Stimulated activated naive B cell treated with anti-CD40 and anti-IgM and Interleukin-4, amounts not matched to agents 10 μg/mL and 1 μg/mL and 100 μg/mL, for 72 hours (primary cell): Measurements from ENCODE around the gene FHIT.

Experiments used
- ATAC-seq, 2 donors: fragments of 150-1000 bp; cut with Tn5 transposase; replicated peaks; 2 replicates each; pipeline ENCODE4 v1.10.0; 2021; ENCODE audit warnings: moderate library complexity in 1 of 2
- DNase-seq: peaks from one replicate; pipeline ENCODE4 v3.0.0; 2021
- H3K27ac Mint-ChIP-seq: one replicate; pipeline ENCODE4 v1.8.0; 2022; ENCODE audit warnings: mild to moderate bottlenecking, mixed read lengths
- H3K27me3 Mint-ChIP-seq, 2 donors: one replicate each; pipeline ENCODE4 v1.8.0; 2022; ENCODE audit warnings: mixed read lengths in 2 of 2
- H3K36me3 Mint-ChIP-seq, 2 donors: one replicate each; pipeline ENCODE4 v1.8.0; 2022; ENCODE audit warnings: mixed read lengths in 2 of 2, mild to moderate bottlenecking in 1 of 2
- H3K4me1 Mint-ChIP-seq, 2 donors: one replicate each; pipeline ENCODE4 v1.8.0; 2022; ENCODE audit warnings: mixed read lengths in 2 of 2, mild to moderate bottlenecking in 1 of 2
- H3K4me3 Mint-ChIP-seq, 2 donors: one replicate each; pipeline ENCODE4 v1.8.0; 2022; ENCODE audit warnings: mild to moderate bottlenecking in 2 of 2, mixed read lengths in 2 of 2, moderate library complexity in 1 of 2
- H3K9me3 Mint-ChIP-seq, 2 donors: one replicate each; pipeline ENCODE4 v1.8.0; 2022; ENCODE audit warnings: mixed read lengths in 2 of 2, mild to moderate bottlenecking in 1 of 2

FHIT gene

DNA sequence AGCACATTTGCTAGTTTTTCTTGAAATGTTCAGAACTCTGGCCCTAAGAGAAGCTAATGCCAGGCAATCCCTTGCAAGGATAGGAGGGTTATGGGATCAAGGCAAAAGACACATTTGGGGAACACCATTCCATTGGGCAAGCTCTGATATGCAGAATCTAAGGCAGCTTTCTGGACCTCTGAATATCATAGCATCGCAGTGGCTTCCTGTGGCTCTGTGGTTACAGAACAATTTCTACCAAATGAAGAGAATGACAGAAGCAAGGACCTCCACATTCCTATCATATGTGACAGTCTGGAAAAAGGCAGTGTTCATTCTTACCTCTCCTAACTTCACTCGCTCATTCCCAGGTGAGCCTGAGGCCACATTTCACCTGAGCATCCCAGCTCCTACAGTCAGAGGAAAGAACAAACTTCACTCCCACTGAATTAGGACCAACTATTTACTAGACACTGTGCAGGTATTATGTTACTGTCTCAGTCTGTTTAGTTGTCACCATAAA is 1365.3 kb downstream of the FHIT start:
- no peak for DNase-seq
- Mint-ChIP-seq H3K27ac (no peak overlapping the region), H3K9me3 (no peaks in the 10 kb centered on the region), H3K36me3 (no peaks in the 10 kb centered on the region), H3K4me1 (peaks cover 3 to 7% of the 10 kb centered on the region in 2 donors), H3K27me3 (no peaks in the 10 kb centered on the region), H3K4me3 (no peak overlapping the region)
- no peak for ATAC-seq

DNA sequence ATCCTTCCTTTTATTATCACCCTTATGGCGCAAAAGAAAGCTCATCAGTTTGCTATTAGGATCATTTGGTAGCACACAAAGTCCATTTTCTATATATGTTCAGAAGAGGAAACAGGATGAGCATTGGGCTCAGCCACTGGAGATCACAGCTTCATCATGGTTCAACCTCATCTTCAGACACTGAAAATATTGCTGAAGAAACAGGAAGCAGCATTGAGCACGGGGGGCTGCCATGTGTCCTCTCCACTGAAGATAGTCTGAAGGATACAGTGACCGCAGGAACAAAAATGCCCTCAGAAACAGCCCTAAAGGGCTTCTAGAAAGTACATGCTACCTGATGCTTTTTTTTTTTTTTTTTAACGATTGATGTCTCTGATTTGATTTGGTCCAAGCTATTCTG is 1366.2 kb downstream of the FHIT start:
- no peaks in the 10 kb centered on the region for H3K27me3 Mint-ChIP-seq
- ATAC-seq = no peak
- no peak overlapping the region for H3K27ac Mint-ChIP-seq
- H3K4me1 Mint-ChIP-seq = peaks cover 3 to 7% of the 10 kb centered on the region in 2 donors
- H3K4me3 Mint-ChIP-seq = no peak overlapping the region
- no peaks in the 10 kb centered on the region for H3K9me3 Mint-ChIP-seq
- no peak for DNase-seq
- H3K36me3 Mint-ChIP-seq = no peaks in the 10 kb centered on the region

DNA sequence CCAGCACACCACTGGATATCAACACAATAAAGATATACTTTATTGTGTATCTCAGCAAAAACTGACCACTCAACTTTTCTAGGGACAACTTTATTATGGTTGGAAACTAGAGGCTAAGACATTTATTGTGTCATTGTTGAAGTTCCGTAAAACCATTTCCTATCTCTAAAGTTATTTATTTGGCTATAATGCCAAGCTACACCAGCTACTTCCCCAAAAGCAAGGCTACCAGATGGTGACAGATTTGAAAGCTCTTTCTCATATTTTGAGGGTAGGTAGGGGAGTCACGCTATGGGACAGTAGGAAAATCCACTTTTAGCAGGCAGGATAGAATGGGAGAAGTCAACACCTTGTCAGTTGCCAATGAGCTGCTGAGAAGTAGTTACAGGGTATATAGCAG is 1366.8 kb downstream of the FHIT start:
- peak in 1 of 2 donors; percentile 16 for ATAC-seq
- no peak overlapping the region for H3K27ac Mint-ChIP-seq
- no peaks in the 10 kb centered on the region for H3K36me3 Mint-ChIP-seq
- no peaks in the 10 kb centered on the region for H3K9me3 Mint-ChIP-seq
- no peak overlapping the region for H3K4me3 Mint-ChIP-seq
- H3K4me1 Mint-ChIP-seq = peaks cover 3 to 7% of the 10 kb centered on the region in 2 donors
- H3K27me3 Mint-ChIP-seq = no peaks in the 10 kb centered on the region
- no peak for DNase-seq

DNA sequence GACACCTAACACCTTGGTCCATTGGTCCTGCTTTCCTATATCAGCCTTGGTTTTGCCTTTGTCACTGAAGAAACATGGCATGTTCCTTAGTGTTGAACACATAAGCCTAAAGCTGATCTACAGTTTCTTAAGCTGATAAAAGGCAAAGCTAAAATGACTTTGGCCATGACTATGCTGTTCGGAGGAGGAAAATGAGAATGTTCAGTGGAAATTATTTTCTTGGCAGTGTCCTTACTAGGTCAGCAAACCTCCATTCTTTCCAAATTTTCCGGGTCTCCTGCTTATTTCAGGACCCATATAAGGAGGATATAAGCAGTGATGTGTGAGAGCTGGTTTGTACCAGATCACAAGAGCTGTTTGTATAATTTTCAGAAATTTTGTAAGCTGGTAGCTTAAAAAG is 1368.5 kb downstream of the FHIT start:
- peaks cover 3 to 7% of the 10 kb centered on the region in 2 donors for H3K4me1 Mint-ChIP-seq

DNA sequence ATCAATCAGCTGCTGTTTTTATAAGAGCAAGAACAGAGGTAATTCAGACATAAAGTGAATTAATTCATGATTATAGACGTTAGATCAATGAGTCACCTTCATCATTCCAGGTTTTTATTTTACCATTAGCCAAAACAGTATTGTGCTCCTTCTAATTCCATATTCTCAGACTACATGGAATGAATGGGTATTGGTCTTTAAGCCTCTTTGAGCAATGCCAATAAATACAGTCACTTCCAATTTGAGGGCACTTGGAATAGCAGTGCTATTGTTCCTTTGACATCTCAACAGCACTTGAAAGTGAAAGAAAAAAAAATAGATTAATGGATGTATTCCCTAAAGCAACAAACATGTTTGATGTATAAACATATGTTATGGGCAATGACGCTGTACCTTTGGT is 1370.5 kb downstream of the FHIT start:
- Mint-ChIP-seq H3K9me3 (no peaks in the 10 kb centered on the region), H3K27ac (no peak overlapping the region), H3K36me3 (no peaks in the 10 kb centered on the region), H3K4me1 (peaks cover 11 to 22% of the 10 kb centered on the region in 2 donors), H3K4me3 (no peak overlapping the region), H3K27me3 (no peaks in the 10 kb centered on the region)
- ATAC-seq (no peak), DNase-seq (no peak)

More for the DNA sequence above, 1368.5 kb downstream of the FHIT start:
- Mint-ChIP-seq H3K9me3 (no peaks in the 10 kb centered on the region), H3K27ac (no peak overlapping the region), H3K4me3 (no peak overlapping the region), H3K27me3 (no peaks in the 10 kb centered on the region), H3K36me3 (no peaks in the 10 kb centered on the region)
- ATAC-seq (no peak), DNase-seq (no peak)

DNA sequence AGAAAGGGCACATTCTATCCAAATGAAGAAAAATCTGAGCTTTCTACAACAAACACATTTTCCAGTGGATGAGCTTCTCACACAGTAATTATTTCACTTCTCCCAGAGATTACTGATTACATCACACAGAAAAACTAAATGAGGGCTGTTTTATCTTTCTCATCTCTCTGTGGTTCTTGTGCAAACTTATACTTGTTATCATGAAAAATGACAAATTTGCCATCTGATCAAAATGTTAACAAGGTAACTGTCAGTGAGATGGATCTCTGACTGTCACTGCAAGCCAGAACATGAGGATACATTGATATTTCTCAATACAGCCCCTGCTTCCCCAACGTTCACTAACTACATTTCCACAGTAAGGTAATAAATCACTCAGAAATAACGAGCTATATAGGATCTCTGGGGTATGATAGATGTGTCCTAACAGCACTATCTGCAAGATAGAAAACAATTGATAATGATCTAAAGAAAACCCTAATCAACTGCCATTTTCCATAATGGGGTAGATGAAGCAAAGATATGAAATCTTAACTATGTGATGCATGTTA is 1372.1 kb downstream of the FHIT start:
- Mint-ChIP-seq H3K36me3 (no peaks in the 10 kb centered on the region), H3K9me3 (no peaks in the 10 kb centered on the region), H3K27me3 (no peaks in the 10 kb centered on the region), H3K4me1 (peaks cover 15 to 25% of the 10 kb centered on the region in 2 donors), H3K4me3 (no peak overlapping the region), H3K27ac (no peak overlapping the region)
- DNase-seq (no peak), ATAC-seq (no peak)

DNA sequence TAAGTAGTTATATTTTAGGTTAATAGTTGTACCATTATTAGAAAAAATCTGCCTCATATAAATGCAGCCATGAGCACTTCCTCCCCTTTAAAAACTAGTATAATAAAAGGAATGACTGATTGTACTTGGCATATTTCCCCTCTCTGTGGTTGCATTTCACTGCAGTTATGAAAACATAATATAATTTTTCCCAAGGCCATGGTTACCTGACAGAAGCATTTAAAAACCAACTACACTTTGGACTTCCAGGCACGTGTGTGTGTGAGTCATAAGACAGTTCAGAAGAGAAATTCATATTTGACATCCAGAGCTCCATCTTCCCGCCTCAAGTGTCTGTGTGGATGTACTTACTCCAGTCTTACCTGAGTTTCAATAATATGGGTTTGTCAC is 1373.2 kb downstream of the FHIT start:
- Mint-ChIP-seq H3K4me1 (peaks cover 26 to 36% of the 10 kb centered on the region in 2 donors), H3K27ac (peak overlapping the region; percentile 44), H3K4me3 (no peak overlapping the region), H3K36me3 (peaks cover 0 to 2% of the 10 kb centered on the region in 2 donors), H3K27me3 (no peaks in the 10 kb centered on the region), H3K9me3 (peaks cover 0 to 3% of the 10 kb centered on the region in 2 donors)
- ATAC-seq (no peak), DNase-seq (no peak)

DNA sequence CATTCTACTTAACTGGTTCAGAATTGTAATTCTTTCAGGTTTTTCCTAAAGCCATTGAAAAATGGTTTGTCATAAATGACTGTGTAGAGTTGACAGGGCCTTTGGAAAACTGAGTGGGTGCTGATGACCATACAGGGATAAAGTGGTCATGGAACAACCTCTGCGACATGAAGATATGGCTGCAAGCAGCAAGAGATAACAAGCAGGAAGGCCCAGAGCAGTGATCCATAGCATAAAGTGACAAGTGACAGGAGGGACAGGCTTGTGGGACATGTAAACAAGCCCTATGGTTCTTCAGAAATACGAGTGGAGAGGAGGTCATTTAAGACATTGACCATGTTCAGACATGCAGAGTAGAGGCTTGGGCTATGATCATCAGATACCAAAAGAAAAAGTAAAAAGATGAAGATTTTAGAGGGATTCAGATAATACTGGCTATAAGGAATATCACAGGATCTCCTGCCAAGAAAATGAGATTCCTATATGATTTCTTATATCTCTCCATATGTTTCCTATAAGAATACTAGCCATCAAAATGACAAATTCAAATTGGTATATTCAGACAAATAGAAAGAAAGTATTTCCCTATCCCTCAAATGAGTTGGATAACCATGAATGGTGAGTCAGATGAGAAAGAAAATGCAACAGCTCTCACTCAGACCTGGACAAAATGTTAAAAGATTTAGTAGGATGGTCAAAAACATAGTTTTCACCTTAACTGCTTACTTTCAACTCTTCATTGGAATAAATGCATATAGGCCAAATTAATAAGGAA is 1373.8 kb downstream of the FHIT start:
- peaks cover 0 to 4% of the 10 kb centered on the region in 2 donors for H3K9me3 Mint-ChIP-seq
- H3K27ac Mint-ChIP-seq = no peak overlapping the region
- peaks cover 27 to 41% of the 10 kb centered on the region in 2 donors for H3K4me1 Mint-ChIP-seq
- ATAC-seq (no peak), DNase-seq (no peak)
- H3K4me3 Mint-ChIP-seq = no peak overlapping the region
- H3K27me3 Mint-ChIP-seq = no peaks in the 10 kb centered on the region
- H3K36me3 Mint-ChIP-seq = peaks cover 0 to 2% of the 10 kb centered on the region in 2 donors

DNA sequence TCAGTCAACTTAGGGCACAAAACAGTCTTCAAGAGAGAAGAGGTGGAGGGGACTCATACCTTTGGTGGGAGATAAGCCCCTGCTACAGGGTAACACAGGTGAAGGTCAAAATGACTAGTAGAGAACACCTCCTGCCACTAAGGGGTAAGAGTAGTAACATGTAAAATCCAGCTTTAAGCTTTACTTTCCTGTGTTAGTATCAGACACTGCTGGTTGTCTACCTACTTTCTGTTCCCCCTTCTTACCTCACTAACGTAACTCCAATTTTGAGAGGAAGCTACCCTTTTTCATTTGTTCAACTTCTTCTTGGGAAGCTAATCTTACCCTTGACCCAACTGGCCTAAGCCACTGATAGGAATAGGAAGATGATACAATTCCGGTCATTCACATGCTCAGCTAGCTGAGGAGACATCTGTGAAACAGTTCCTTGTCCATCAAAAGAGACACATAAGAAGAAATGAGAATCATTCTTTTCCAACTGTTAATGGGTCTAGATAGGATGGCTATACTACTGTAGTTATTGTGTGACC is 1374.7 kb downstream of the FHIT start:
- H3K4me3 Mint-ChIP-seq = no peak overlapping the region
- H3K36me3 Mint-ChIP-seq = peaks cover 0 to 2% of the 10 kb centered on the region in 2 donors
- peak overlapping the region; percentile 68 for H3K27ac Mint-ChIP-seq
- peak; percentile 41 to 56 for ATAC-seq
- no peaks in the 10 kb centered on the region for H3K27me3 Mint-ChIP-seq
- DNase-seq = no peak
- peaks cover 27 to 41% of the 10 kb centered on the region in 2 donors for H3K4me1 Mint-ChIP-seq
- peaks cover 0 to 4% of the 10 kb centered on the region in 2 donors for H3K9me3 Mint-ChIP-seq

DNA sequence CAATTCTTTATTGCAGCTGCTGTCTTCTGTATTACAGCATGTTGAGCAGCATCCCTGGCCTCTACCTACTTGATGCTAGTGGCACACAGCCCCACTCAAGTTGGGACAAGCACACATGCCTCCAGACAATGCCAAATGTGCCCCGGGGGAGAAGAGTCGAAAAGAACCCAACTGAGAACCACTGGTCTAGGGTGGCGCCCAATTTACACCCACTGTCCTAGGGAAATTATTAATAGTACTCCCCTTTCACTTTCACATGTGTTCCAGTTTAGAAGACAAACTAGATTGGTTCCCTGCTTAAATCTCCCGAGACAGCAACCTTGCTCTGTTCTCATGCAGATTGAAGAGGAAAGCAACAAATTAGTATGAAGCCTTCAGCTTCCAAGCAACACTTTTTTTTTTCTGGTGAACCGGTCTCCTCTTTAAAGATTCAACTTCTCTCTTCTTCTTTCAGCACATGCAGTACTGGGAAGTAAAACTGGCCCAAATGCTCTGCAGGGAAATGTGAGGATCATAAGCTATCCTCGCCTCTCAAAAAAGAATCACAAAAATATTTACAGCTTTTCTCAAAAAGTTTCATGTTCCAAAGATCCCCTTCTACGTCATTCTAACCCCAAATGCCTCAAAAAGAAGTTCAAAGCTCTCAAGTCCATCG is 1377.5 kb downstream of the FHIT start:
- Mint-ChIP-seq H3K4me1 (peaks cover 27 to 41% of the 10 kb centered on the region in 2 donors), H3K27me3 (no peaks in the 10 kb centered on the region), H3K27ac (peak overlapping the region; percentile 70), H3K4me3 (peak overlapping the region; percentile 30 to 64), H3K9me3 (peaks cover 0 to 4% of the 10 kb centered on the region in 2 donors), H3K36me3 (peaks cover 0 to 5% of the 10 kb centered on the region in 2 donors)
- peak; percentile 89 to 90 for ATAC-seq
- peak; percentile 23 for DNase-seq

DNA sequence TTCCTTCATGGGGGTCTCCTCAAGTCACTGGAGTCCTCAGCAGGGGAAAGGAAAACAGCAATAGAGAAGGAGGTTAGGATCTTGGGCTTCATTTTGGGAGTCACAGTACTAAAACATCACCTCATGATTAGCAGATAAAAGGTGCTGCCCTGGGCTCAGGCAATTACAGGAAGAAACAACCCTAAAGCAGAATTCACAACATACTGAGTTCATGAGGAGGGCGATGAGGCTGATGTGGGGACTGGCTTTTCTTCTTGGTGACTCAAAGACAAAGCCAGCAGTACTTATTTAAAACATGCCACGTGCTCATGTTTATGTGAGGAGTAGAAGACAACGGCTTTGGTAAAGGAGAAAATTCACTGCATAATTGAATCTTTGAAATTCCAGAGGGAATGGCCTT is 1379.1 kb downstream of the FHIT start:
- H3K4me3 Mint-ChIP-seq = no peak overlapping the region
- DNase-seq = no peak
- H3K27ac Mint-ChIP-seq = no peak overlapping the region
- H3K27me3 Mint-ChIP-seq = no peaks in the 10 kb centered on the region
- peaks cover 32 to 42% of the 10 kb centered on the region in 2 donors for H3K4me1 Mint-ChIP-seq
- H3K9me3 Mint-ChIP-seq = peaks cover 0 to 4% of the 10 kb centered on the region in 2 donors
- no peak for ATAC-seq
- H3K36me3 Mint-ChIP-seq = peaks cover 0 to 5% of the 10 kb centered on the region in 2 donors

DNA sequence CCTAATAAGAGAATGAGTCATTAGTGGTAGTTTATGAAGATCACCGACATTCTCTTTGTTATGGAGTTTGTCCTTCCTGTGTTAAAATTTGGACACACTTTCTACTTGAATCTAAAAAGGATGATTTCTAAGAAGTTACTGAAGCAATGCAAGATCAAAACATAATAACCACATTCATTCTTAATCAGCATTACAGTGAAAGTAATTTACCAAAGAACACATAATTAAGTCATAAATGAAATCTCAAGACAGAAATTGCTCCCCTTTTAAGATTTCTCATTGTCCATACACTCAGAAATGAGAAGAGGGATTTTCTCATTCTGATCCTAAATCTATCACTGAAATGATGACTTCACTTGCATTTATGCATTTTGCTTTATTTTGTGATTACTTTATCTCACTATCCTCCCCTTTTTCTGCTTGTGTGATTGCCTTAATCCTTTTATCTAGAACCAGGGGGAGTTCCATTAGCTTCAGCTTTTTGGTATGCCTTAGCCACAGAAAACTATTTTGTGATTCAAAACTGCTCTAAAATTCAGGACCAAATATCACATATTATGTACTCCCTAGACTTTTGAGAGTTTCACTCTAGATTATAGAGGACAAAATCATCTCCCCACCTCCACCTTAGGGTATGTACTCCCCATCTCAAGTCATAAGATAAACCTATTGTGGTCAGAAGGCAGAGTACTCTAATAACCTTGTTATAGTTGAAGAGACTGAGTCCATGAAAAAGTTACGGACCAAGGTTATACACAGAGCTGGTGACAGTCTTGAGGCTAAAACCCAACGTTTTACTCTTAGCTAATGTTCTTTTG is 1383.9 kb downstream of the FHIT start:
- H3K4me1 Mint-ChIP-seq = peaks cover 8 to 20% of the 10 kb centered on the region in 2 donors
- no peak overlapping the region for H3K4me3 Mint-ChIP-seq
- DNase-seq (no peak), ATAC-seq (peak; percentile 38 to 78)
- no peak overlapping the region for H3K27ac Mint-ChIP-seq
- H3K9me3 Mint-ChIP-seq = peaks cover 4 to 8% of the 10 kb centered on the region in 2 donors
- H3K36me3 Mint-ChIP-seq = peaks cover 4 to 12% of the 10 kb centered on the region in 2 donors
- no peaks in the 10 kb centered on the region for H3K27me3 Mint-ChIP-seq

DNA sequence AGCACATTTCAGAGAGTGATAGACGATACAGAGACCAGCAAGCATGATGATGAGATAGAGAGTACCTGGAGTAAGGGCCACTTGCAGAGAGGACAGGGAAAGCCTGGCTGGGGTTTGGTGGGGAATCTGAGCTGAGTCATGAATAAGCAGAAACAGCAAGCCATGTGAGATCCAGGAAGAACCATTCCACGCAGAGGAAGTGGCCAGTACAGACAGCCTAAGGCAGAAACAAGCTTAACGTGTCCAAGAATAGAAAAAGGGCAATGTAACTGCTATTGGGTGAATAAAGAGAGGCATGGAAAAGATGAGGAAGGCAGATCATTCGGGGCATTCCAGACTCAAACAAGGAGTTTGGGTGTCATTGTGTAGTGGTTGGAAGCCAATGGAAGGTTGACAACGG is 1385.2 kb downstream of the FHIT start:
- Mint-ChIP-seq H3K4me3 (no peak overlapping the region), H3K4me1 (peaks cover 8 to 20% of the 10 kb centered on the region in 2 donors), H3K27ac (no peak overlapping the region), H3K36me3 (peaks cover 8 to 17% of the 10 kb centered on the region in 2 donors), H3K9me3 (peaks cover 5 to 12% of the 10 kb centered on the region in 2 donors), H3K27me3 (no peaks in the 10 kb centered on the region)
- ATAC-seq (no peak), DNase-seq (no peak)

DNA sequence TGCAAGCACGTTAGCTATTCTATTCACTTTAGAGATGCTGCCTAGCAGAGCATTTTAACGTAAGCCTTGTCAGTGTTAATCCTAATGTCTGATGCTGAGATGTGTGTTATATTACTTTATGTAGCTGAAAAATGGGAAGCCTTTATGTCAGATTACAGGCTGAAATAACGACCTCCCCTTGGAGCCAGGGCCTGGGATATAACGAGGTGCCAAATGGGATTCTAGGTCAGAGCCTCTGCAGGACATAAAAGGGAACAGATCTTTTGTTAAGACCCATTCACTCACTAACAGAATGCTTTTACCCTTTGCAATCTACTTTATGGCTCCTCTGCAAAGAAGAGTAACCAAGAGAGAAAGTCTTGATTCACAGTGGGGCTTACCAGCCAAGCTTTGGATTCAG is 1385.9 kb downstream of the FHIT start:
- DNase-seq = no peak
- Mint-ChIP-seq H3K9me3 (peaks cover 5 to 12% of the 10 kb centered on the region in 2 donors), H3K4me1 (peaks cover 8 to 20% of the 10 kb centered on the region in 2 donors), H3K36me3 (peaks cover 8 to 17% of the 10 kb centered on the region in 2 donors), H3K27me3 (no peaks in the 10 kb centered on the region), H3K4me3 (no peak overlapping the region), H3K27ac (no peak overlapping the region)
- ATAC-seq = no peak
